ENCODE measurements around the gene CLEC2L.

Gene CLEC2L

GRCh38 chr7:139568346-139568675 lies 44.8 kb downstream of the CLEC2L start:
- Histone ChIP-seq H3K4me3 (no peak overlapping the region), H3K4me1 (peaks cover 12% of the 10 kb centered on the region), H3K27me3 (ENCODE audit: low read depth) (no peaks in the 10 kb centered on the region), H3K9me3 (no peaks in the 10 kb centered on the region), H3K36me3 (replicated peaks) (no peaks in the 10 kb centered on the region; the same call in 1 of the 2 replicates)
- in situ Hi-C loops (cut with MboI; ENCODE audit: low sequenced_read_pairs), result no loop called here
- DNase-seq (ENCODE audit: low spot score in 2 of 2), result no peak

- Histone ChIP-seq H3K4me1 (peaks cover 12% of the 10 kb centered on the region), H3K4me3 (no peak overlapping the region), H3K27me3 (ENCODE audit: low read depth) (no peaks in the 10 kb centered on the region), H3K9me3 (no peaks in the 10 kb centered on the region), H3K36me3 (replicated peaks) (no peaks in the 10 kb centered on the region; the same call in 1 of the 2 replicates)
- in situ Hi-C loops (cut with MboI; ENCODE audit: low sequenced_read_pairs), result no loop called here
- DNase-seq (ENCODE audit: low spot score in 2 of 2), result no peak
Observed at GRCh38 chr7:139568813-139569490, 45.5 kb downstream of the CLEC2L start.

- H3K4me3 ChIP-seq, result no peak overlapping the region
- no peaks in the 10 kb centered on the region for H3K9me3 ChIP-seq
- in situ Hi-C loops (cut with MboI; ENCODE audit: low sequenced_read_pairs), result no loop called here
- DNase-seq (ENCODE audit: low spot score in 2 of 2), result no peak
- H3K36me3 ChIP-seq (replicated peaks), result no peaks in the 10 kb centered on the region; the same call in 1 of the 2 replicates
- H3K4me1 ChIP-seq, result peaks cover 7% of the 10 kb centered on the region
- no peaks in the 10 kb centered on the region for H3K27me3 ChIP-seq (ENCODE audit: low read depth)
Observed at GRCh38 chr7:139570119-139570518, 46.6 kb downstream of the CLEC2L start.

- no peak for DNase-seq (ENCODE audit: low spot score in 2 of 2)
- Histone ChIP-seq H3K4me3 (no peak overlapping the region), H3K27me3 (ENCODE audit: low read depth) (no peaks in the 10 kb centered on the region), H3K4me1 (0 out of 2 replicates have a peak, but pooled peaks cover 3% of the 10 kb centered on the region), H3K9me3 (no peaks in the 10 kb centered on the region), H3K36me3 (replicated peaks) (no peaks in the 10 kb centered on the region; the same call in 1 of the 2 replicates)
- in situ Hi-C loops (cut with MboI; ENCODE audit: low sequenced_read_pairs), result no loop called here
Observed at GRCh38 chr7:139570626-139571025, 47.1 kb downstream of the CLEC2L start.

GRCh38 chr7:139571190-139571589 lies 47.7 kb downstream of the CLEC2L start:
- Histone ChIP-seq H3K9me3 (no peaks in the 10 kb centered on the region), H3K4me1 (no peaks in the 10 kb centered on the region), H3K27me3 (ENCODE audit: low read depth) (no peaks in the 10 kb centered on the region), H3K4me3 (no peak overlapping the region), H3K36me3 (replicated peaks) (no peaks in the 10 kb centered on the region; the same call in 1 of the 2 replicates)
- in situ Hi-C loops (cut with MboI; ENCODE audit: low sequenced_read_pairs), result no loop called here
- DNase-seq (ENCODE audit: low spot score in 2 of 2), result no peak

- Histone ChIP-seq H3K36me3 (replicated peaks) (no peaks in the 10 kb centered on the region; the same call in 1 of the 2 replicates), H3K4me1 (no peaks in the 10 kb centered on the region), H3K27me3 (ENCODE audit: low read depth) (no peaks in the 10 kb centered on the region), H3K4me3 (no peak overlapping the region), H3K9me3 (no peaks in the 10 kb centered on the region)
- no peak for DNase-seq (ENCODE audit: low spot score in 2 of 2)
- in situ Hi-C loops (cut with MboI; ENCODE audit: low sequenced_read_pairs), result no loop called here
Observed at GRCh38 chr7:139571651-139572050, 48.2 kb downstream of the CLEC2L start.

GRCh38 chr7:139572071-139572470 lies 48.6 kb downstream of the CLEC2L start:
- H3K4me3 ChIP-seq, result no peak overlapping the region
- no peak for DNase-seq (ENCODE audit: low spot score in 2 of 2)
- H3K27me3 ChIP-seq (ENCODE audit: low read depth), result no peaks in the 10 kb centered on the region
- in situ Hi-C loops (cut with MboI; ENCODE audit: low sequenced_read_pairs), result no loop called here
- H3K4me1 ChIP-seq, result no peaks in the 10 kb centered on the region
- no peaks in the 10 kb centered on the region for H3K9me3 ChIP-seq
- H3K36me3 ChIP-seq (replicated peaks), result no peaks in the 10 kb centered on the region; the same call in 1 of the 2 replicates

- no peaks in the 10 kb centered on the region for H3K9me3 ChIP-seq
- no peak for DNase-seq (ENCODE audit: low spot score in 2 of 2)
- no peaks in the 10 kb centered on the region for H3K27me3 ChIP-seq (ENCODE audit: low read depth)
- in situ Hi-C loops (cut with MboI; ENCODE audit: low sequenced_read_pairs), result no loop called here
- H3K4me1 ChIP-seq, result no peaks in the 10 kb centered on the region
- H3K36me3 ChIP-seq (replicated peaks), result no peaks in the 10 kb centered on the region; the same call in 1 of the 2 replicates
- no peak overlapping the region for H3K4me3 ChIP-seq
Observed at GRCh38 chr7:139572704-139573385, 49.4 kb downstream of the CLEC2L start.

GRCh38 chr7:139573871-139574270 lies 50.4 kb downstream of the CLEC2L start:
- Histone ChIP-seq H3K4me3 (no peak overlapping the region), H3K9me3 (no peaks in the 10 kb centered on the region), H3K4me1 (no peaks in the 10 kb centered on the region), H3K36me3 (replicated peaks) (no peaks in the 10 kb centered on the region; the same call in 1 of the 2 replicates), H3K27me3 (ENCODE audit: low read depth) (no peaks in the 10 kb centered on the region)
- in situ Hi-C loops (cut with MboI; ENCODE audit: low sequenced_read_pairs), result no loop called here
- DNase-seq (ENCODE audit: low spot score in 2 of 2), result no peak

GRCh38 chr7:139574618-139575337 lies 51.3 kb downstream of the CLEC2L start:
- H3K4me1 ChIP-seq, result no peaks in the 10 kb centered on the region
- H3K4me3 ChIP-seq, result no peak overlapping the region
- H3K9me3 ChIP-seq, result no peaks in the 10 kb centered on the region
- no peaks in the 10 kb centered on the region; the same call in 1 of the 2 replicates for H3K36me3 ChIP-seq (replicated peaks)
- in situ Hi-C loops (cut with MboI; ENCODE audit: low sequenced_read_pairs), result no loop called here
- no peaks in the 10 kb centered on the region for H3K27me3 ChIP-seq (ENCODE audit: low read depth)
- no peak for DNase-seq (ENCODE audit: low spot score in 2 of 2)

GRCh38 chr7:139575338-139575680 lies 51.8 kb downstream of the CLEC2L start:
- Histone ChIP-seq H3K4me1 (no peaks in the 10 kb centered on the region), H3K36me3 (replicated peaks) (no peaks in the 10 kb centered on the region; the same call in none of the 2 replicates)
- in situ Hi-C loops (cut with MboI; ENCODE audit: low sequenced_read_pairs), result no loop called here

GRCh38 chr7:139576179-139576973 lies 52.9 kb downstream of the CLEC2L start:
- DNase-seq (ENCODE audit: low spot score in 2 of 2), result no peak
- in situ Hi-C loops (cut with MboI; ENCODE audit: low sequenced_read_pairs), result no loop called here
- Histone ChIP-seq H3K4me3 (no peak overlapping the region), H3K9me3 (no peaks in the 10 kb centered on the region), H3K36me3 (replicated peaks) (peaks cover 3% of the 10 kb centered on the region), H3K27me3 (ENCODE audit: low read depth) (no peaks in the 10 kb centered on the region), H3K4me1 (no peaks in the 10 kb centered on the region)

More at GRCh38 chr7:139575338-139575680, 51.8 kb downstream of the CLEC2L start:
- no peak overlapping the region for H3K4me3 ChIP-seq
- no peaks in the 10 kb centered on the region for H3K27me3 ChIP-seq (ENCODE audit: low read depth)
- no peaks in the 10 kb centered on the region for H3K9me3 ChIP-seq
- no peak for DNase-seq (ENCODE audit: low spot score in 2 of 2)

- in situ Hi-C loops (cut with MboI; ENCODE audit: low sequenced_read_pairs), result no loop called here
- no peak for DNase-seq (ENCODE audit: low spot score in 2 of 2)
- H3K27me3 ChIP-seq (ENCODE audit: low read depth), result no peaks in the 10 kb centered on the region
- H3K4me1 ChIP-seq, result peaks cover 3% of the 10 kb centered on the region
- no peak overlapping the region for H3K4me3 ChIP-seq
- H3K9me3 ChIP-seq, result no peaks in the 10 kb centered on the region
- peaks cover 10% of the 10 kb centered on the region; the same call in 1 of the 2 replicates for H3K36me3 ChIP-seq (replicated peaks)
Observed at GRCh38 chr7:139580435-139580834, 57.0 kb downstream of the CLEC2L start.

Measured in HAP-1 (cell line).